OCI-M2 (cell line): ENCODE measurements around the gene ALDH1L1.
"Not testable (repeated sequence)": the region's sequence is repeated elsewhere in the genome, so short reads cannot be mapped to it uniquely, and the experiment has no call there.

Experiments used
- DNase-seq: peaks from one replicate; lab custom pipeline; 2025; ENCODE audit not compliant: unreplicated experiment; lab: John Stamatoyannopoulos, UW

Gene ALDH1L1

GRCh38 chr3:126107957-126108675 is 72.3 kb downstream of the ALDH1L1 start:
- no peak for DNase-seq

DNA sequence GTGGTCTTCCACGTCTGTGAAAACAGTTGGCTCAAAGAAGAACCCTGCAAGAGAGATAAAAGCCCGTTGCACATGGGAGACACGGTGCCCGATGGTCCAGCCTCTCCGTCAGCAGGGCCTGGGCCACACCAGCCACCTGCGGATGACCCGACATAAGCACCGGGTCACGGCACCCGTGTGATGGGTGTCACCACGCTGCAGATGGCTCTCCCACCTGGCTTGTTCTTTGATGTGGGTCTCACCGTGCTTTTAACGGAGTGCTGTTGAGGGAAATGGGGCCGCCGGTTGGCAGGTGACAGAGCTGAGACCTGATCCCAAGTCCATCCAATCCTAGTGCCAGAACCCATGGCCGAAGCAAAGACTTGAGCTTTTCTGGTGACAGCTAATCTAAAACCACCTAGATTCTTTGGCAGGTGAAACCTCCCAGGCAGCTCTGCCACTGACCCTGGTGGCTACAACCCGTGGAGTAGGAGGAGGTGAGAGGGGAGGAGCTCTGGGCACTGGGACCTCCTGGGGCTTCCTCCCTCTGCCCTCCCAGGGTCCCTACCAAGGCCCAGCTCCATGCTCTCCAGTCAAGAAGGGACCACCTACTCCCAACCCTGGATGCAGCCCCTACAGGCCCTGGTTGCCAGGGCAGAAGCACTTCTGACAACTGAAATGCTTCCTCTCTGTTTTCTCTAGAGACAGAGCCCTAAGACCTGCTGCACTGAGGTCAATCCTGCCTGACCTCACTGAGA is 73.0 kb downstream of the ALDH1L1 start:
- DNase-seq, result no peak

- DNase-seq, result no peak
These were observed 73.8 kb downstream of the ALDH1L1 start for GRCh38 chr3:126106336-126107202.

GRCh38 chr3:126105691-126106187 is 74.6 kb downstream of the ALDH1L1 start:
- DNase-seq, result no peak

DNA sequence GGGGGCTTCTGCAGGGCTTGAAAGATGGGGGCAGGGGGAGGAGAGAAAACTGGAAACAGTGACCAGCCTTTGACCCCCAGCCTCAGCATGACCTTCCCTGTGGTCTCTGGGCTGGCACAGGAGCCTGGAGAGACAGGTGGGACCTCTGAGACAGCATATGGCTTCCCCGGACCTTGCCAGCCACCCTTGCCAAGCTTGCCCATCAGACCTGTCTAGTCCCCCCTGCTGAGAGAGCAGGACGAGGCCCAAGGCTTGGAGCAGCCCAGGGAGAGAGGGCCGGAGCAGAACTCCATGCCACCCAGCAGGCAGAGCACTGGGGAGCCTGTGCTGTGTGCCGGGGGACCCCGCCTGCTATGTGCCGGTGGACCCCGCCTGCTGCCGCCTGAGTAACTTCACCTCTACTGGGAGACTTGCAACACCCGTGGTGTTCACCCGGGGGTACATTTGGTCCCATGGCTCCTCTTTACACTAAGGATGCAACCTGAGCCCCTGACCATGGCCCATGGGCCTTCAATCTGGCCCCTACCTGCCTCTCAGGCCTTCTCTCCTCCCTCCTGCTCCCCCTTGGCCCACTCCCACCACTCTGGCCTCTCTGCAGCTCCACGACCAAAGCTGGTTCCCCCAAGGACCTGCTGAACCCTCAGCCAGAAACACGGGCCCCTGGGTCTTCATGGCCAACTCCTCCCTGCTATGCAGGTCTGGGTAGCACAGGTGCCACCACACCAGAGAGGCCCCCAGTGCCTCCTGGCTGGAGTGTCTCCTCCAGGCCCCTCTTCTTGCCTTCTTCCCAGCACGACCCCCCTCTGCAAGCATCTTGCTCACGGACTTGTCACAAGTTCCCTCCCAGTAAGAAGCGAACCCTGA is 75.4 kb downstream of the ALDH1L1 start:
- DNase-seq, result no peak

DNA sequence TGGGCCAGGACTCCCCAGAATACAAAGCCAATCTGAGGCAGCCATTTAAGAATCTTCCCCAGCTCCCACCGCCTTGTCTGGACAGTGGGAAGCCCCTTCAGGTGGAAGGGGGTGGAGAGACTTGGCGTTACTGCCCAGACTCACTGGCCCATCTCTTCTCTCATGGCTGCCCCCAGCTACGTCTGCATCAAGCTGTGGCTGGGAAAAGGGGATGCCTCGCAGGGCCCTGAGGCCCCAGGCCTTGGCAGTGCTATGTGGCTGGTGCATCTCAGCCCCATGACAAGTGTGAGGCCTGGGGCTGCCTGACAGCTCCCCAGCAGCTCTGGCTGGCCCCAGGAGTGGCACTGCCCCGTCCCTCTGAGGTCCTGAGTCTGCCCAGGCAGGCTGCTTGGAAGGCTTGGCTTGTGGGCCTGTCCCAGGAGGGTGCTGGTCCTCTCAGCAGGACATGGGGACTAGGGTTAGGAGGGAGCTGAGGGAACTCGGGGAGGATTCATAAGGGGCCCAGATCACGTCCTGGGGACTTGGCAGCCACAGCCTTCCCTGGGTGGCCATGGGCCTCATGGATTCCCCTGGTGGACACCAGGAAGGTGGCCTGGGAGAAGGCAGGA is 76.3 kb downstream of the ALDH1L1 start:
- no peak for DNase-seq

DNA sequence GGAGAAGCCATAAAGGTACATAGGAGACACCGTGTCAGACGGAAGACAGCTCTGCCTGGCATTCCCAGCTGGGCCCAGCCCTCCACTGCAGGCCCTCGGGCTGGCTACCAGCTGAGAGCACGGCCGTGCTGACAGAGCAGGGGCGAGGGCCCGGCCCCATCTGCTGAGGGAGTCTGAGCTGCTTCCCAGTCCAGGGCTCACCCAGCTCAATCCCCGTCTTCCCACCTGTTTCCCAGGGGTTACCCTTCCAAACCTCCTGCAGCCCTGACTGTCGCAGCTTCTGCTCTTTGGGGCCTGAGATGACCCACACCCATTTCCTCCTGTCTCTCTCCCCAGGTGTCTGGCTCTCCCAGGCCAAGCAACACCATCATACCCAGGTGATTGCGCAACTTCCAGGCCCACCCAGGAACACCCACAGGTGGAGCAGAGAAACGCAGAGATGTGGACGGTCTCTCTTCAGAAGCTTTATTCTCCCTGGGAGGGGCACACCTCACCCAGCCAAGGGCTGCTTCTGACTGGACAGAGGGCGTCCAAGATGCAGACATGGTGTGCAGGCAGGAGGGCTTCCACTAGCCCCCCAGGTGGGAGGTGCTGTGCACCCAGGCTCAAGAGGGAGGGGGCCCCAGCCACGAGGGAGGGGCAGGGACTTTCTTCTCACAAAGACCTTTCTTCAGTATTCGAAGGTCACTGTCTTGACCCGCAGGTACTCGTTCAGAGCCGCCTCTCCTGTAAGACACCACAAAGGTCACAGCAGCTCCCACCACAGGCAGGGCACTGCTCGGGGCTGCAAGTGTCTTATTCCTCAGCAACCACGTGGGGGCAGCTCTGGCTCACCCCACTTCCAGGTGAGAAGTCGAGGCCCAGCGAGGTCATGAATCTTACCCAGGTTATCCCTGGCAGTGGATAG is 77.0 kb downstream of the ALDH1L1 start:
- DNase-seq, result no peak

DNA sequence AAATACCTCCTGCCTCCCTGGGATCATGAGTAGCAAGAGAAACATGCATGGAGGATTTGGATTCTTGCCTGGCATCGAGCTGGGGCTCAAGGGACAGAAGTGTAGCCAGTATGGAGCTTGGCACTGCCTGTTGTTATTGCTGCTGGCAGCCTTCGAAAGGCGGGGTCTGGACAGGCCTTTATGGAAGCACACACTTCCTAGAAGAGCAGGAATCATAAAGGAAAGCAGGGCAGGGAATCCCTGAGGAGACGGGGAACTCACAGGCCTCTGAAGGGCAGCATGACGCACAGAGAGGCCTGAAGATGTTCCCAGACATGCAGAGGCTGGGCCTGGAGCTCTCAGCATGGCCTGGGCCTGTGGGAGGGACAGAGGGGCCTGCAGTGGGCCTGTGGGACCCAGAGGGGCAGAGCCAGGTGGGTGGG is 77.8 kb downstream of the ALDH1L1 start:
- DNase-seq, result no peak

DNA sequence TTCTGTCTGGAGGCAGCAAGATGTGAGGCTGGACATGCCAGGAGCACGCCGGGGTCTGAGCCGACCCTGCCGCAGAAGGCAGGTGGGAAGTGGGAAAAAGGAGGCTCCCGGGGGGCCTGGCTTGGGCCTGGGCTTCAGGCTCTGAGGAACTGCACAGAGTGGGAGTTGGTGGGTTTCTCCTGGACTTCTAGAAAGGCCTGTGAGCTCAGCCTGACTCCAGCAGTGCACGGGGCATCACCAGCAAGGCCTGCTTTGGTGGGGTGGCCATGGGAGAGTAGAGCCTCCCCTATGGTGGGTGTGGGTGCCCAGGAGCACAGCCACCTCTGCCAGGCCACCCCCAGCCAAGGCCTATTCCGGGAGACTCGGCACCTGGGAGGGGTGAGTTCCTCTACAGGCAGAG is 78.4 kb downstream of the ALDH1L1 start:
- DNase-seq, result no peak

DNA sequence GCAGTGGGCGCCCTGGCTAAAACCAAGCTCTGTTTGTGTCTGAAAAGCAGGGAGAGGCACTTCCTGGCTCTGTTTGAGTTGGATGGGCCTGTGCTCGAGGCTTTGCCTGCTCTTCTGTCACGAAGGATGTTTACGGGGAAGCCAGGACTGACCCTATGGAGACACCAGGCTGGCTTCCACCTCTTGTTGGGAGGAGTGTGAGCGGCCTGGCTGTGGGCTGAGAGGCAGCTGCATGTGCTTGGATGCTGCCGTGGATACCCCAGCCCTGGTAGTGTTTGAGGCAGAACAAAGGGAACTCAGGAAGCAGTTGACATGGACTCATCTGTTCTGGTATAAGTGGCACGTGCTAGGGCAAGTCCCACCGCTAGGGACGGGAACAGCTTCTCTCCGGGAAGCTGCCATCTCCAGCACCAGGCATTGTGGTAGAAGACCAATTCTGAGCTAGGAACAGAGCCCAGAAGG is 78.8 kb downstream of the ALDH1L1 start:
- no peak for DNase-seq

DNA sequence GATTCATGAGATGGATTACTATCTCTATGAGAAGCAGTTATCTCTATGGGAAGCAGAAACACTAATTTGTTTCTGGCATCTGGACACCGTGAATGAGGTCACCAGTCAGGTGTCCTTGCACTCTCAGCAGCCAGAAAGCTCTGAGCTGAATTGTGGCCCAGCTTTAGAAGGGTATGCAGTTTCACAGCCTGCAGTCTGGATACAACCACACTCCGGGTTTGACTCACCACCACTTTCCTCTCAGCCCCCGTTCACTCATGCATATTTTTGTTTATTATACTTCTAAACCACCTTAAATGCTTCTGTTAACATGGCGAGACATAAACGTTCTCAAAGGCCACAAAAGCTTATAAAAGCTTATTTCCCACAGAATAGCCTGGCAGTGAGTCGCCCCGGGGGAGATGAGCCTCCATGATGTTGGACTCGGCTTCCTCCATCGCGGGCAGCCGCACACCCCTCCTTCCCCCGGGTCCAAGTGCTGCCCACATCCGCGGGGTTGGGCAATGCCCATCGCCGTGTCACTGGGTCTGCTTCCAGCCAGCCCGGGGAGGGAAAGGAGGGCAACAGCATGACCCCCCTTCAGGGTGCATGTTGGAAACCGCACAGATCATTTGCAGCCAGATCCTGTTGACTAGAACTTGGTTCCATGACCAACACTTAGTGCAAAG is 79.6 kb downstream of the ALDH1L1 start:
- no peak for DNase-seq

GRCh38 chr3:126100269-126100633 is 80.1 kb downstream of the ALDH1L1 start:
- DNase-seq, result no peak

DNA sequence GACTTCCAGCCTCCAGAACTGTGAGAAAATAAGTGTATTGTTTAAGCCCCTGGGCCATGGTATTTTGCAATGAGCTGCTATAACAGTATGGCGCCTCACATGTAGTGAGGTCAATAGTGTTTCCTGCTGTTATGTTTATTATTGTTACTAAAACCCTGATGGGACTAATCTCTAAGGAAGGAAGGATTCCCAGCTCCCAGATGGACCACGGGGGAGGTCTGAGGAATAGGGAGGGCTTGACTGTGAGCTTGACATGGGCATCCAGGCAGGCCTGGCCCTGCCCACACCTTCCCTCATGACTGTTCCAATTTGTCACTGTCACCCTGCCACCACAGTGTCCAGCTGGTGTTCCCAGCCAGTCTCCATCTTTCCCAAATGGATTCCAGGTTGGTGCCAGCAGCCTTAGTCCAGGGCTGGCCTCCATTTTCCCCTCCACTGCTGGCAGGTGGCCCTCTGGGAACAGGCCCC is 82.0 kb downstream of the ALDH1L1 start:
- DNase-seq, result no peak

DNA sequence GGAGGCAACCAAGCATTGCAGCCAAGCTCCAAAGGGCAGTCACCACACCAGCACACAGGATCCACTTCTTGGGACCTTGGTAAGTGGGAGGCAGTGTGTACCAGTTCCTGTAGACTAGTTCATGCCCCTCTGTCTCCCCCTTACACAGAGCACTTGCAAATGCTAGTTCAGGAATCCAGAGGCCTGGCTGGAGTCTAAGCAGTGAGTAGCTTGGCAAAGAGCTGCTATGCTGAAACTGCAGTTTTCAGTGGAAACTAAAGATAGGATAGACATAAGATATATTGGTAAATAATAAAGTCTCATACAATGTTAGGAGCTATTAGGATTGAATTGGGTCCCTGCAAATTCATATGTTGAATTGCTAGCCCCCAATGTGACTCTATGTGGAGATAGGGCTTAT is 82.6 kb downstream of the ALDH1L1 start:
- DNase-seq, result no peak

GRCh38 chr3:126096274-126096673 is 84.1 kb downstream of the ALDH1L1 start:
- not testable (repeated sequence) for DNase-seq

- not testable (repeated sequence) for DNase-seq
These were observed 88.3 kb downstream of the ALDH1L1 start for GRCh38 chr3:126092128-126092527.

- DNase-seq, result no peak
These were observed 92.7 kb downstream of the ALDH1L1 start for GRCh38 chr3:126087552-126088175.

GRCh38 chr3:126085841-126086240 is 94.5 kb downstream of the ALDH1L1 start:
- DNase-seq, result no peak
